H1 (cell line): ENCODE data around the gene OR5K3. TPM values are rescaled to one million over a fixed set of nuclear protein-coding genes. Genes with fewer than 3 reads are reported as not detected.

Source experiments
- ATF2 ChIP-seq: IDR thresholded peaks from 2 replicates; pipeline ENCODE4 v1.6.1; 2012; ENCODE audit warnings: low read length, inconsistent platforms
- EP300 ChIP-seq, 2 experiments: IDR thresholded peaks; 1 replicate in 1 of 2; 2 replicates in 1 of 2; pipeline ENCODE4 v1.6.1; 2011 to 2012; ENCODE audit warnings: low read depth in 2 of 2, low read length in 2 of 2, mild to moderate bottlenecking in 2 of 2, borderline replicate concordance in 1 of 2, inconsistent platforms in 1 of 2, moderate library complexity in 1 of 2
- POU5F1 ChIP-seq: IDR thresholded peaks from 2 replicates; pipeline ENCODE4 v1.6.1; 2011; ENCODE audit warnings: low read depth, mild to moderate bottlenecking, low read length, moderate library complexity
- RAD21 ChIP-seq, 2 experiments: IDR thresholded peaks in 1 of 2; conservative IDR thresholded peaks in 1 of 2; 2 replicates each; pipeline ENCODE4 v1.6.1; 2011; ENCODE audit warnings: low read depth in 2 of 2, low read length in 2 of 2, improper control_type of control experiment in 1 of 2, inconsistent platforms in 1 of 2, mild to moderate bottlenecking in 1 of 2, moderate library complexity in 1 of 2
- polyA plus RNA-seq, 7 experiments: library from polyadenylated mRNA; depleted of rRNA in 3 of 7; stranded (reverse) in 5 of 7; unstranded in 2 of 7; fragments of >200 nt in 5 of 7; fragments of 200-250 nt in 2 of 7; gene quantifications; 1 replicate in 5 of 7; 2 replicates in 1 of 7; 4 replicates in 1 of 7; pipeline versions ENCODE4 v1.2.1 to v1.2.3, GENCODE V29; 2011 to 2013; ENCODE audit warnings: missing spikeins in 2 of 7, mixed read lengths in 2 of 7
- total RNA-seq: library from RNA; stranded (reverse); fragmentation: NEBNext Ultra II Directional; extraction: Animal tissue kit (Norgen Biotek cat#: 25700); gene quantifications from 2 replicates; pipeline ENCODE4 v1.2.1, GENCODE V29; 2021

Gene OR5K3
- total and polyA plus RNA-seq, 2 of the 8 experiments (the other 6 are each of a cell fraction or from before 2014, with no cell fraction given) = not detected

- TF ChIP-seq ATF2 (no peak), POU5F1 (no peak), RAD21 (IDR thresholded peaks at IDR 0.05 in 1 of 2, conservative IDR thresholded peaks at IDR 0.05 in 1 of 2; ENCODE audit: low read depth in 2 of 2, low read length in 2 of 2) (no peak), EP300 (IDR thresholded peaks at IDR 0.05; ENCODE audit: borderline replicate concordance in 1 of 2, low read depth in 2 of 2, low read length in 2 of 2) (no peak)
These were observed 31.2 kb upstream of the OR5K3 start (continued) for GRCh38 chr3:98359250-98359649.
